Fibroblast of pulmonary artery (primary cell): ENCODE data around the gene P3H4.

Experiments used
- DNase-seq: peaks from one replicate; pipeline ENCODE4 v3.0.0-alpha.2; 2010; ENCODE audit warnings: low read depth
- H3K4me3 ChIP-seq: replicated peaks from 2 replicates; pipeline ENCODE4 v1.5.1; 2011; ENCODE audit warnings: low read depth, mild to moderate bottlenecking, control low read depth, low read length, moderate library complexity
- CTCF ChIP-seq: IDR thresholded peaks from 2 replicates; pipeline ENCODE4 v1.5.1; 2011; ENCODE audit warnings: mild to moderate bottlenecking, control low read depth, low read length, inconsistent platforms; ENCODE audit errors: missing control alignments

P3H4 gene

DNA sequence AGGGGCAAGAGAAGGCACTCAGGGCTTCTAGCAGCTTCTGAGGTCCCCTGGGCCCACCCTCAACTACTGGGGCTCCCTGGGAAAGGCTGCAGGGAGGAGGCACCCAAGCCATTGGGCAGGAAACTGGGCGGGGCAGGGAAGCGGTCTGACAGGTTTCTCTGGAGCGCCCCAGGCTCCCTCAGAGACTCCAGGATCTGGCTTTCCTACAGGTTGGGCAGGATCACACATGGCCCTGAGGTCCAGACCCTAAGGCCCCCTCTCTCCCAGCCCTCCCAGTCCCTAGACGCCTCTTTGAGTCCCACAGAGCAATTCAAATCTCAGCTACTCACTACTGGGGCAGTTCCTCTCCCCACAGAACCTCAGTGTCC, 39.5 kb downstream of the P3H4 start:
- no peak for DNase-seq
- no peak overlapping the region for H3K4me3 ChIP-seq
- no peak for TF ChIP-seq CTCF

GRCh38 chr17:41771389-41772206, 40.2 kb downstream of the P3H4 start:
- no peak for DNase-seq

GRCh38 chr17:41769985-41770384, 41.8 kb downstream of the P3H4 start:
- no peak overlapping the region for H3K4me3 ChIP-seq
- no peak for DNase-seq
- no peak for TF ChIP-seq CTCF

More at GRCh38 chr17:41771389-41772206, 40.2 kb downstream of the P3H4 start:
- no peak for TF ChIP-seq CTCF
- H3K4me3 ChIP-seq, result no peak overlapping the region

DNA sequence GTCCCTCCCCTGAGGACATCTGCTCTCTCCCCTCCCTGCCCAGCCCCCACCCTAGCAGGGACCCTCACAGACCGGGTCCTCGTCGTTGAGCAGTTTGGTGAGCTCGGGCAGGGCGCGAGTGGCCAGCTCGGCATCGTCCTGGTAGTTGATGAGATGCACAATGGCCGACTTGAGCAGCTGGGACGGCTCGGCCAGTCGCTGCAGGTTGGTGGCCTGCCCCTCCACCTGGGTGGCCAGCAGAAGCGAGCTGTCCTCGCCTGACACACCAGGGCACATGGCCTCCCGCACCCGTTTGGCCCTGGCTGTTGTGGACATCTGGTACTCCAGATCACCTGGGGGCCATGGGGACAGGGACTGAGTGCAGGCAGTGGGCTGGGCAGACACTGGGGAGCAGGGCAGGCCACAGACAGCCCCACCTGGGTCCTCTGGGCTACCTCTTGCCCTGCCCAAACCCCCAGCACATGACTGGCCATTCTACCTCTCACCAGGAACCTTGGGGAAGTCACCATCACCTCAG, 42.3 kb downstream of the P3H4 start:
- H3K4me3 ChIP-seq, result no peak overlapping the region
- TF ChIP-seq CTCF, result no peak
- no peak for DNase-seq

DNA sequence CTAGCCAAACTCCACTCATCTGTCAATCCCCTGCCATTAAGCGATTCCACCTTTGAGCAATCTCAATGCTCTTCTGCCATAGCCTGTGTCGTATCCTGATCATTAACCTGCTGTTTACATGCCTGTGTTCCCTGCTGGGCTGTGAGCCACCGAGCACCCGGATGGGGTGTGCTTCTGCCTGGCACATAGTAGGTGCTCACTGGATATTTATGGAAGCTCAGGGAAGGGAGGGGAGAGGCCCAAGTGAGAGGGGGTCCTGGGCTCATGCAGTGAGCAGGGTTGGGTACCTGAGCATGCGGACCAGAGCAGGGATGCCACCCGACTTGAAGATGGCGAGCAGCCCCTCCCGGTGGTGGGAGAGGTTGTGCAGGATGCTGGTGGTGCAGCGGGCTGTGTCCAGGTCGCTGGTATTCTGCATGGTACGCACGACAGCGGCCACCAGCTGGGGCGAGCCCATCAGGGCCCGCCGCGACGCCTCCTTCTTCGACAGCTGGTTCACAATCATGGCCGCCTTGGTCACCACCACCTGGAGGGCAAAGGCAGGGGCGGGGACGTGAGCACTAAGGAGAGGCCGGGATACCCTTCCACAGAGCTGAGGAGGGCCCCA, 43.0 kb downstream of the P3H4 start:
- H3K4me3 ChIP-seq, result no peak overlapping the region
- no peak for TF ChIP-seq CTCF
- no peak for DNase-seq

DNA sequence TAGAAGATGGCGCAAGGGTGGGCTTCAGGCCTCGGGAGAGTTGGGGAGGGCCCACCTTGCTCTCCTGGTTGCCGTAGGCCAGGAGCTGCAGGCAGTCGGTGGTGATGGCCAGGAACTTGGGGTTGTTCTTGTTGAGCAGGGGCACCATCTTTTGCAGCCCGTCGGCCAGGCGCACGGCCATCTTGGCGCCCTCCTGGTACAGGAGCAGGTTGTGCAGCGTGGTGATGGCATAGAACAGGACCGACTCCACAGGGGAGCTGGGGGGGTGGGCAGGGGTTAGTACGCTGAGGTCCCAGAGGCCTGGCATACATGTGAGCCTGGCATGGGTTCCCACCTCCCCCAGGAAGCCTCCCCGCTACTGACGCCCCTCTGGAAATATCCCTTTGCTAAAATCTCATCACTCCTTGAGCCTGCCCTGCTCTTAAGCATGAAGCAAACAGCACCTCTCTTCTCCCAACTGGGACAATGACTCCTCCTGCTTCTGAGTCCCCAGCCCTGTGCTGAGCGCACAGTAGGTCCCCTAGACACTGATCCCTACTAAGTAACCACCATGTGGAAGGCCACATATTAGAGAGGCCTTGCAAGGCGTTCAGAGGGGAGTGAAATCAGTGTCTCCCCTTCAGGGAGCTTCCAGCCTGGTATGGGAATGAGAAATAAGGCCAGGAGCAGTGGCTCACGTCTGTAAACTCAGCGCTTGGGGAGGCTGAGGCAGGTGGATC, 44.3 kb downstream of the P3H4 start:
- no peak overlapping the region for H3K4me3 ChIP-seq
- no peak for TF ChIP-seq CTCF
- no peak for DNase-seq
